ENCODE measurements around the gene ARL8A.

GRCh38 chr1:202150602-202151001 is 6.1 kb upstream of the ARL8A start:
- TF ChIP-seq CTCF (IDR thresholded peaks at IDR 0.05) (no peak), POLR2A (IDR thresholded peaks at IDR 0.05) (no peak)

Measured in esophagus squamous epithelium (tissue), 4 donors.